Caco-2 (cell line): ENCODE data around the gene APP. TPM values are rescaled to one million over a fixed set of nuclear protein-coding genes. Genes with fewer than 3 reads are reported as not detected.

ENCODE experiments used
- BruUV-seq: library from RNA; stranded (reverse); fragments of 400-500 nt; replicated peaks from 2 replicates; lab custom pipeline; 2021; lab: Mats Ljungman, UMichigan
- CTCF ChIA-PET: fragments of 300-600 bp; sonication (Branson Sonifier 250); formaldehyde crosslinking; loops from one replicate; lab custom pipeline; 2022; ENCODE audit warnings: antibody characterized with exemption; lab: Charles Lee
- POLR2A ChIA-PET: fragments of 300-600 bp; sonication (Branson Sonifier 250); formaldehyde crosslinking; loops from one replicate; lab custom pipeline; 2022; ENCODE audit warnings: antibody characterized with exemption; lab: Charles Lee
- DNase-seq, 2 experiments: peaks; one replicate each; pipeline versions ENCODE4 v3.0.0 to v3.0.0-alpha.2; 2020 to 2022
- H3K27me3 ChIP-seq: replicated peaks from 2 replicates; pipeline ENCODE4 v1.6.0; 2011; ENCODE audit warnings: low read length; ENCODE audit not compliant: control insufficient read depth, insufficient read depth
- H3K36me3 ChIP-seq: 2 replicates; pipeline ENCODE4 v1.5.1; 2011; ENCODE audit warnings: low read length; ENCODE audit not compliant: control insufficient read depth, insufficient read depth
- H3K4me1 ChIP-seq: fragments of 250-450 bp; sonication (Bioruptor Pico); 2 replicates; pipeline ENCODE4 v1.5.1; 2020; ENCODE audit warnings: mild to moderate bottlenecking
- H3K4me3 ChIP-seq: 2 replicates; pipeline ENCODE4 v1.5.1; 2011; ENCODE audit warnings: low read depth, mild to moderate bottlenecking, control low read depth, low read length
- H3K9me3 ChIP-seq: fragments of 250-450 bp; sonication (Bioruptor Pico); 2 replicates; pipeline ENCODE4 v1.5.1; 2020; ENCODE audit warnings: mild to moderate bottlenecking, moderate library complexity
- H3K27ac Mint-ChIP-seq: one replicate; pipeline ENCODE4 v1.8.0; 2022; ENCODE audit warnings: mixed read lengths; ENCODE audit not compliant: unreplicated experiment
- H3K27me3 Mint-ChIP-seq: one replicate; pipeline ENCODE4 v1.8.0; 2022; ENCODE audit warnings: mixed read lengths; ENCODE audit not compliant: insufficient read depth, unreplicated experiment
- H3K36me3 Mint-ChIP-seq: one replicate; pipeline ENCODE4 v1.8.0; 2022; ENCODE audit warnings: mild to moderate bottlenecking, mixed read lengths; ENCODE audit not compliant: insufficient read depth, unreplicated experiment
- H3K4me1 Mint-ChIP-seq: one replicate; pipeline ENCODE4 v1.8.0; 2022; ENCODE audit warnings: low read depth, mixed read lengths; ENCODE audit not compliant: unreplicated experiment
- H3K4me3 Mint-ChIP-seq: one replicate; pipeline ENCODE4 v1.8.0; 2022; ENCODE audit warnings: mild to moderate bottlenecking, moderate library complexity, mixed read lengths; ENCODE audit not compliant: unreplicated experiment
- H3K9me3 Mint-ChIP-seq: one replicate; pipeline ENCODE4 v1.8.0; 2022; ENCODE audit warnings: mixed read lengths; ENCODE audit not compliant: unreplicated experiment
- CTCF ChIP-seq, 2 experiments: fragments of 200-600 bp in 1 of 2; IDR thresholded peaks; 1 replicate in 1 of 2; 2 replicates in 1 of 2; pipeline versions ENCODE4 v1.5.1 to v1.8.0; 2011 to 2022; ENCODE audit warnings: antibody characterized with exemption in 1 of 2, control low read depth in 1 of 2, inconsistent platforms in 1 of 2, low read depth in 1 of 2, low read length in 1 of 2, mild to moderate bottlenecking in 1 of 2, moderate library complexity in 1 of 2; ENCODE audit not compliant: insufficient read depth in 1 of 2, severe bottlenecking in 1 of 2, unreplicated experiment in 1 of 2
- intact Hi-C: fragments of 100-400 bp; cut with micrococcal nuclease; formaldehyde crosslinking; loops from one replicate; pipeline ENCODE4 v1.10.0; 2022; ENCODE audit not compliant: unreplicated experiment
- total RNA-seq: library from RNA; stranded (reverse); gene quantifications from 2 replicates; pipeline ENCODE4 v1.2.3, GENCODE V29; 2022

The APP gene
- total RNA-seq, 1 experiment from 2014 or later: 331 TPM

- no peak overlapping the region for H3K4me3 Mint-ChIP-seq
- H3K27me3 Mint-ChIP-seq: no peaks in the 10 kb centered on the region
- H3K36me3 ChIP-seq: peaks cover 2% of the 10 kb centered on the region
- no peaks in the 10 kb centered on the region for H3K9me3 ChIP-seq
- peak overlapping the region; percentile 55 for H3K27ac Mint-ChIP-seq
- DNase-seq: no peak
- H3K9me3 Mint-ChIP-seq: no peaks in the 10 kb centered on the region
- H3K4me1 ChIP-seq: no peaks in the 10 kb centered on the region
- intact Hi-C loops: no loop called here
- peaks cover 6% of the 10 kb centered on the region for H3K4me1 Mint-ChIP-seq
- BruUV-seq: no TSS peak
- POLR2A ChIA-PET: no interaction called here
- H3K27me3 ChIP-seq: no peaks in the 10 kb centered on the region
- peaks cover 56% of the 10 kb centered on the region for H3K36me3 Mint-ChIP-seq
- no peak for TF ChIP-seq CTCF (IDR thresholded peaks at IDR 0.05; ENCODE audit: insufficient read depth in 1 of 2, low read depth in 1 of 2, low read length in 1 of 2, severe bottlenecking in 1 of 2, unreplicated experiment in 1 of 2)
- CTCF ChIA-PET: no interaction called here
- H3K4me3 ChIP-seq: no peak overlapping the region
Observed at GRCh38 chr21:25885405-25885804, 285.2 kb downstream of the APP start.

GRCh38 chr21:25884311-25884710 is 286.3 kb downstream of the APP start:
- intact Hi-C loops: no loop called here
- POLR2A ChIA-PET: no interaction called here
- peaks cover 6% of the 10 kb centered on the region for H3K36me3 ChIP-seq
- H3K27me3 ChIP-seq: no peaks in the 10 kb centered on the region
- H3K9me3 ChIP-seq: no peaks in the 10 kb centered on the region
- Mint-ChIP-seq H3K27ac (no peak overlapping the region), H3K27me3 (no peaks in the 10 kb centered on the region), H3K9me3 (no peaks in the 10 kb centered on the region), H3K36me3 (peaks cover 51% of the 10 kb centered on the region), H3K4me1 (peaks cover 6% of the 10 kb centered on the region), H3K4me3 (no peak overlapping the region)
- CTCF ChIA-PET: interaction anchor here (0.6 kb wide), 1 partner anchor 232 kb away, joined by 3 read pairs; no protein-coding TSS in a partner anchor
- H3K4me3 ChIP-seq: no peak overlapping the region
- DNase-seq: no peak
- BruUV-seq: no TSS peak
- TF ChIP-seq CTCF (IDR thresholded peaks at IDR 0.05; ENCODE audit: insufficient read depth in 1 of 2, low read depth in 1 of 2, low read length in 1 of 2, severe bottlenecking in 1 of 2, unreplicated experiment in 1 of 2): no peak
- H3K4me1 ChIP-seq: no peaks in the 10 kb centered on the region; the same call in 1 of the 2 replicates

- intact Hi-C loops: loop anchor here (1.0 kb wide), 1 partner anchor 289 kb away; the partner anchor contains the start of gene APP
- DNase-seq: peak; percentile 59 to 69
- BruUV-seq: no TSS peak
- Mint-ChIP-seq H3K4me3 (no peak overlapping the region), H3K36me3 (peaks cover 27% of the 10 kb centered on the region), H3K9me3 (no peaks in the 10 kb centered on the region), H3K27me3 (no peaks in the 10 kb centered on the region), H3K4me1 (no peaks in the 10 kb centered on the region), H3K27ac (no peak overlapping the region)
- Histone ChIP-seq H3K4me1 (peaks cover 8% of the 10 kb centered on the region; the same call in 1 of the 2 replicates), H3K4me3 (no peak overlapping the region), H3K9me3 (no peaks in the 10 kb centered on the region), H3K36me3 (peaks cover 6% of the 10 kb centered on the region), H3K27me3 (no peaks in the 10 kb centered on the region)
- TF ChIP-seq CTCF (IDR thresholded peaks at IDR 0.05; ENCODE audit: insufficient read depth in 1 of 2, low read depth in 1 of 2, low read length in 1 of 2, severe bottlenecking in 1 of 2, unreplicated experiment in 1 of 2): peak; percentile 88 to 94
- CTCF ChIA-PET: no interaction called here
- POLR2A ChIA-PET: no interaction called here
Observed at GRCh38 chr21:25881524-25882376, 288.8 kb downstream of the APP start.
